GM12891 (cell line): ENCODE results near the gene ACOT8.

Experiments used
- PAX5 ChIP-seq: IDR thresholded peaks from 2 replicates; pipeline ENCODE4 v1.6.1; 2011; ENCODE audit warnings: low read length, moderate library complexity, mild to moderate bottlenecking; ENCODE audit not compliant: insufficient read depth, severe bottlenecking
- POLR2A ChIP-seq: IDR thresholded peaks from 2 replicates; pipeline ENCODE4 v1.6.1; 2011; ENCODE audit warnings: low read depth, low read length, control low read depth
- POLR2AphosphoS5 ChIP-seq: IDR thresholded peaks from 2 replicates; pipeline ENCODE4 v1.6.1; 2011; ENCODE audit warnings: low read depth, low read length, control low read depth
- POU2F2 ChIP-seq: IDR thresholded peaks from 2 replicates; pipeline ENCODE4 v1.6.1; 2011; ENCODE audit warnings: low read depth, mild to moderate bottlenecking, control low read depth, low read length, moderate library complexity
- TAF1 ChIP-seq: IDR thresholded peaks from 2 replicates; pipeline ENCODE4 v1.6.1; 2011; ENCODE audit warnings: low read depth, low read length, control low read depth

DNA sequence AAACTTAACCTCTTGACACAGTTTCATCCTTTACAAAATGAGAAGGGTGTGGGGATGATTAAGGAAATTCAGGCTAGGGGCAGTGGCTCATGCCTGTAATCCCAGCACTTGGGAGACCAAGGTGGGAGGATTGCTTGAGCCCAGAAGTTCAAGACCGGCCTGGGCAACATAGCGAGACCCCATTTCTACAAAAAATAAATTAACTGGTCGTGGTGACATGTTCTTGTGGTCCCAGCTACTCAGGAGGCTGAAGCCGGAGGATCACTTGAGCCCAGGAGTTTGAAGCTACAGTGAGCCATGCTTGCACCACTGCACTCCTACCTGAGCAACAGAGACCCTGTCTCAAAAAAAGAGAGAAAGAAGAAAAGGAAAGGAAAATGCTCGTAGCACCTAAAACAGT is 9.3 kb upstream of the ACOT8 start:
- TF ChIP-seq POLR2AphosphoS5 (no peak), PAX5 (no peak), POLR2A (no peak), TAF1 (no peak), POU2F2 (no peak)
